Peyer's patch (tissue), 4 donors: ENCODE measurements around the gene LYPLA2.

Source experiments
- POLR2A ChIP-seq, 2 donors: fragments of 450-650 bp; IDR thresholded peaks; one replicate each; pipeline ENCODE4 v1.5.1; 2017; ENCODE audit warnings: antibody characterized with exemption in 2 of 2, mild to moderate bottlenecking in 2 of 2, moderate library complexity in 2 of 2
- TF ChIP-seq, protein P1 (sequence below), 6 experiments: fragments of 450-650 bp in 4 of 6; fragments of 200-600 bp in 2 of 6; sonication (generic) in 1 of 6; IDR thresholded peaks; one replicate each; pipeline ENCODE4 v1.5.1; 2017 to 2019; ENCODE audit warnings: antibody characterized with exemption in 6 of 6, mild to moderate bottlenecking in 3 of 6, moderate library complexity in 1 of 6

DNA sequence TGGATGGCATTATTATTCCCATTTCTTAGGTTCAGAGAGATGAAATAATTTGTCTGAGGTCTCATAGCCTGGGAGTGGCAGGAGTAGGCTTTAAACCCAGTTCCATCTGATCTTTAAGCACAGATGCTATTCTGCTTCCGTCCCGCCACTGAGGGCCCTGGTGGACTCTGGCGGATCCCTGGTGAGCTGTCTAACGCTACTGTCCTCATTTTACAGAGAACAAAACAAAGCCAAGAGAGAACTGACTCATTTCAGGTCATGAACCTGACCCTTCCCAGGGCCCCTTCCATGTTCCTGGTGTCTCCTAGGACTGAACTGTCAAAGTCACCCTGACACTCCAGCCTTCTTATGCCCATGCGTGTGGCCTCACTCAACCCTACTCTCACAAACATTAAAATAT, 12.7 kb downstream of the LYPLA2 start:
- TF ChIP-seq, protein P1, sequence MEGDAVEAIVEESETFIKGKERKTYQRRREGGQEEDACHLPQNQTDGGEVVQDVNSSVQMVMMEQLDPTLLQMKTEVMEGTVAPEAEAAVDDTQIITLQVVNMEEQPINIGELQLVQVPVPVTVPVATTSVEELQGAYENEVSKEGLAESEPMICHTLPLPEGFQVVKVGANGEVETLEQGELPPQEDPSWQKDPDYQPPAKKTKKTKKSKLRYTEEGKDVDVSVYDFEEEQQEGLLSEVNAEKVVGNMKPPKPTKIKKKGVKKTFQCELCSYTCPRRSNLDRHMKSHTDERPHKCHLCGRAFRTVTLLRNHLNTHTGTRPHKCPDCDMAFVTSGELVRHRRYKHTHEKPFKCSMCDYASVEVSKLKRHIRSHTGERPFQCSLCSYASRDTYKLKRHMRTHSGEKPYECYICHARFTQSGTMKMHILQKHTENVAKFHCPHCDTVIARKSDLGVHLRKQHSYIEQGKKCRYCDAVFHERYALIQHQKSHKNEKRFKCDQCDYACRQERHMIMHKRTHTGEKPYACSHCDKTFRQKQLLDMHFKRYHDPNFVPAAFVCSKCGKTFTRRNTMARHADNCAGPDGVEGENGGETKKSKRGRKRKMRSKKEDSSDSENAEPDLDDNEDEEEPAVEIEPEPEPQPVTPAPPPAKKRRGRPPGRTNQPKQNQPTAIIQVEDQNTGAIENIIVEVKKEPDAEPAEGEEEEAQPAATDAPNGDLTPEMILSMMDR (IDR thresholded peaks at IDR 0.05) = no peak
- TF ChIP-seq POLR2A (IDR thresholded peaks at IDR 0.05) = no peak
